ENCODE results near the gene PDIA2.
"Not testable (repeated sequence)": the region's sequence is repeated elsewhere in the genome, so short reads cannot be mapped to it uniquely, and the experiment has no call there.

The PDIA2 gene

DNA sequence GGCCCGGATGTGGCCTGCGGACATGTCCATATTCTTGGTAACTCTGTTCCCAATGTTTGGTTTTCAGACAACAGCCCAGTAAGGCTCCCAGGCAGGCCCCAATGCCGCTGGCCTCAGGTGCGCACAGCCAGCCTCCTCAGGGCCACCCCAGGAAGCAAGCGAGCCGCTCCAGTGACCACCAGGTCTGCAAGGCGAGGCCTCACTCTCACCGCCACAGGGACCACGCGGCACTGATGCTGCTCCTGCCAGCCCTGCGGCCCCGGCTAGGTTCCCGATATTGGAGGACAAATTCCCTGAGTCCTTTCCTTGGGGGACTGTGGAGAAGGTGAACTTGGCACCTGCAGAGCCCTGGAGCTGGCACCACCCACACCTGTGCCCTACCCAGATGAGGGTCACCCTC, 19.0 kb downstream of the PDIA2 start:
- DNase-seq: no peak

DNA sequence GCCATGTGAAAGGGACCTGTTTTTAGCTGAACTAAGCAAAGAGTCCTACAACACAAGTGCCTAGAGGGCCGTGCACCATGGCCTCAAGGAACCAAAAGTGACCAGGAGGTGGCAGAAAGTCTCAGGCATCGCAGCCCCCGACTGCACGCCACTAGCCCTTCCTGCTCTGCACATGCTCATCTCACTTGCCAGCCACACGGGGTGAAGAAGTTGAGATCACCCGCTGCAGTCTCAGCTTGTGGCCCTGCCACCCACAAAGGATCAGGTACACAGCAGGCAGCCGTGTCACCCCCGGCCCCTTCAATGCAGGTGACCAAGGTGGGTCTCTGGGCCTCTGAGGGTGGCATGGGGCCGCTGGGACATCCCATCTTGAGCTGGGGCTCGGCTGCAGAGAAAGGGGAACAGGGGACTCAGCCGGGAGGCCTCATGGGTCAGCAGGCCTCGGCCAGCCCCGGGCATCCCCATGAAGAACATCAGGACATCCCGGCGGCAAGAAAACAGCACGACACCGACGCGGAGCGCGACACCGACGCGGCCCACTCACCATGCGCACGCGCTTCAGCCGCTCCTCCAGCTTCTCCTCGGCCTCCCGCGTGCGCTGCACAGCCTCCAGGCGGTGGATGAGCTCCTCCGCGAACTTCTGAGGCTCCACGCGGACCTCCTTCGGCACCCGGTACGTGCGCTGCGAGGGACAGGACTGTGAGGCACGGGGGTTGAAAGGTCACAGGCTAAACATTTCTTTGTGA, 21.0 kb downstream of the PDIA2 start:
- DNase-seq: no peak

DNA sequence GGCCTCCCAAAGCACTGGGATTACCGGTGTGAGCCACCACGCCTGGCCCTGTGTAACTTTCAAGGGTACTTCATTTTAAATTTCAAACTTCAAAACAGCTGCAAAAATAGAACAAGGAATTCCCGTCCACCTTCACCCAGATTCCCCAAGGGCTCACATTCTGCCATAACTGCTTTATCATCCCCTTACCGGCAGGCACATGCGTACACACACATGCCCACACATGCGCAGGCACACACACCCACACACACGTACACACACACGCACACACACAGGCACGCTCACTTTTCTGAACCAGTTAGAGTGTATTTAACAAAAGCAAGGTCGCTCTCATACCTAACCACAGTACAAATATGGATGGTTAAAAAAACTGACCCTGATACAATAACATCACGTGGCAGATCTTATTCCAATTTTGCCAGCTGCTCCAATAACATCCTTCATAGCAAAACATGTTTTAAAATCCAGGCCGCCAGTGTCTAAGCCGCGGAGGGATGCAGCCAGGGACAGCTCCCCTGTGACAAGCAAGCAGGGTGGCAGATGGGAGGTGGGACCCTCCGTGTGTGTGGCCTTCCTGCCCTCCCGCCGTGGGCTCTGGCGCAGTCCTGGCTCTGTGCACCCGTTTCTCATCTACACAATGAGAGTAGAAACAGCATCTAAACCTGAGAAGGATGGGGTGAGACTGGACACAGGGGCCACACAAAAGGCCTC, 23.1 kb downstream of the PDIA2 start:
- no peak for DNase-seq

DNA sequence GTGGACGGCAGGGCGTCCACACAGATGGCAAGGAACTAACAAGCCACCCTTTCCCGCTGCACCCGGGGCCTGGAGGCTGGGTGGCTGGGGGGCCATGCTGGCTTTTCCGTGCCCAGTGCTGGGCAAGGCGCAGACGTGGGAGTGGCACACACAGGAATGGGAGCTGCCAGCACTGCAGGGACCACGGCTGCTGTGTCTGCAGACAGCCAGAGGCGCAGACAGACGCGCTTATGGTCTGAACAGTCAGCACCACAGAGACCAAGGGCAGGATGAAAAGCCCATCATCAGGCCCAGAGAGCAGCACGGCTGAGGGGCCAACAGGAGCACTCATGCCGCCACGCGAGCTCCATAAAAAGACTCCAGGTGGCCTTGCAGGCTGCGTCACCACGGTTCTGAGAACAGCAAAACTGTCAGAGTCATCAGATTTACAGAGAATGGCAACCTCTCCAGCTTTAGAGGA, 24.0 kb downstream of the PDIA2 start:
- no peak for DNase-seq

DNA sequence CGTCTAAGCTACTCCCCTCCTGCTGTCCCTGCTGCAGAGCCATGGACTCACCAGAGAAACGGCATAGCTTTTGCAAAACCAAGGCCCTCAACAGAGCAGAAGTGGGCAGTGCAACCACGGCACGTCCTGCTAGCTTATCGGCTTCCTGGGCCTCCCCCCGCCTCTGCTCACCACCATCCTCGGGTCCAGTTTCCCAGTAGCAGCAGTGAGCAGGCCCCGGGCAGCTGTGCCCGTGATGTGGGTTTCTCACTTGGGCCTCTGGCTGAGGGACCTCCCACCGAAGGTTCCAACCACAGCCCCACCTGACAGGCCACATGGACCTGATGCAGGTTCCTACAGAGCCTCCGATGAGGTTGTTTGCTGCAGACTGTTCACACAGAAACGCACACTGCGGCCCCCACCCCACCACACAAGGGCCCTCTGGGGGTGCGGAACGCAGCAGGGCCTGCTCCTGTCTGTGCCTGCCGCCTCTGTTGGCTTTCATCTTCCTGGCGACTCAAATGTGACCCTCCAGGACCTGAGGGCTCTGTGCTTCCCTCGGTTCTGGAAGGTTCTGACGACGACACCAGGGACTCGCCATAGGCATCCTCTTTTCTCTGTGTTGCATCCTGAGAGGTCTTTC, 24.8 kb downstream of the PDIA2 start:
- DNase-seq: no peak

DNA sequence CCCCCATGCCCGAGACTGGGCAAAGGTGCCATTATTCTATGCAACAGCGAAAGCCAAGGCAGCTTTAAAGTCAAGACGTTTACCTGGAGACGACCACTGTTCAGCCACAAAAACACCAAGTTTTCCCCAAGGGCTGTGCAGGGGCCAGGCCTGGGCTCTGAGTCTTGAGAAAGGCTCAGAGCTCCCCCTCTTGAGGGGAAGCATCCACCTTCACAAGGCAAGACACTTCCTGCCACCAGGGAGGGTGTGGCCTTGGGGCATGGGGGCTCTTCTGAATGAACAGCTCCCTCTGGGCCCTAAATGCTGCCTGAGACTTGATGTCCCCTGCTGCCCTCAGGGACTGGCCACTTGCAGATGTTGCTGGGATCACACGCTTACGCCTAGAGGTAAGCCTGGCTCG, 26.5 kb downstream of the PDIA2 start:
- DNase-seq: no peak

DNA sequence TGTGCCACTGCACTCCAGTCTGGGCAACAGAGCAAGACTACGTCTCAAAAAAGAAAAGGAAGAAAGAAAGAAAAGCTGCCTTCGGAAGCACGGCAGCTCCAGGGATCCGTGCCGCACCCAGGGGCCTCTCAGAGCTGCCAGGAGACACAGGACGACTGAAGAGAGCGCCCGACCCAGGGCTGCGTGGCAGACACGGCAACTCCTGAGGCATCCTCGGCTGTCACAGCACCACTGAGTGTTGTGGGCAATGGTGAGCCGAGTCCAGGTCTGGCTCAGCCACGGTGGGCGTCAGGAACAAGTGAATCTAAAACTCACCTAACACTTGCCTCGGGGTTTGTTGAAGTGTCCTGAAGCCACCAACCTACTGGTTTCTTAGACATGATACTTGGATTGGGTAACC, 28.8 kb downstream of the PDIA2 start:
- no peak for DNase-seq

DNA sequence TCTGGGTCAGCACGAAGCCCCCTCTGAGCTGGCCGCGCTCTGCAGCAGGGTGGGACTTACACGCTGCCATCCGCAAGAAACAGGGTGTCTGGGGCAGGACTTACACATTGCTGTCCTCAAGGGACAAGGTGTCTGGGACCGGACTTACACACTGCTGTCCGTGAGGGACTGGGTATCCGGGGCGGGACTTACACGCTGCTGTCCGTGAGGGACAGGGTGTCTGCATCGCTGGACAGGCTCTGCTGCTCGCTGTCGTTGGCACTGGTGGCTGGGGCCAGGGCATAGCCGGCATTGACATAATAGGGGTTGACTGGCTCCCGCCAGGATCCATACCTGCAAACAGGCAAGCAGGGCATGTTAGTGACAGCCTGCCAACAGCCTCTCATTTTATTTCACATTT, 31.4 kb downstream of the PDIA2 start:
- no peak for DNase-seq

DNA sequence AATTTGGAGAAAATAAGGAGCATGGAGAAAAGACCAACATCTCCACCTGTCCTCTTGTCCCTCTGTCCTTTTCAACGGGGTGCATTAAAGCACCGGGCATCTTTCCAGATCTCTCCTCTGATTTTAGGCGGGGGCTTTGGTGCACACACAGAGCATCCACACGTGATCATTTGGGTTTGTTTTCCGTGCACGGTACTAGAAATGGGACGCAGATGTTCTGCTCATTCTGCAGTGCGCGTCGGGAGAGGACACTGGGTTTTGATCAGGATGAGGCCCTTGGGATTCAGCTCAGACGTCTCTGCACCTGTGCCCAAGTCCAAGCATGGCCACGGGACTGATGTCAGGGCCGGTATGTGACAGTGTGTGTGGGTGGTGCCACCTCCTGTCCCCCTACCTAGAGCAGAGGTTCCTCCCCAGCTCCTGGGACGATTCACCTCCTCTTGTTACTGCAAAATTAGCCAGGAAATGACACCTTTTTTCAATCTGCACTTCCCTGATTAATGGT, 31.9 kb downstream of the PDIA2 start:
- no peak for DNase-seq

DNA sequence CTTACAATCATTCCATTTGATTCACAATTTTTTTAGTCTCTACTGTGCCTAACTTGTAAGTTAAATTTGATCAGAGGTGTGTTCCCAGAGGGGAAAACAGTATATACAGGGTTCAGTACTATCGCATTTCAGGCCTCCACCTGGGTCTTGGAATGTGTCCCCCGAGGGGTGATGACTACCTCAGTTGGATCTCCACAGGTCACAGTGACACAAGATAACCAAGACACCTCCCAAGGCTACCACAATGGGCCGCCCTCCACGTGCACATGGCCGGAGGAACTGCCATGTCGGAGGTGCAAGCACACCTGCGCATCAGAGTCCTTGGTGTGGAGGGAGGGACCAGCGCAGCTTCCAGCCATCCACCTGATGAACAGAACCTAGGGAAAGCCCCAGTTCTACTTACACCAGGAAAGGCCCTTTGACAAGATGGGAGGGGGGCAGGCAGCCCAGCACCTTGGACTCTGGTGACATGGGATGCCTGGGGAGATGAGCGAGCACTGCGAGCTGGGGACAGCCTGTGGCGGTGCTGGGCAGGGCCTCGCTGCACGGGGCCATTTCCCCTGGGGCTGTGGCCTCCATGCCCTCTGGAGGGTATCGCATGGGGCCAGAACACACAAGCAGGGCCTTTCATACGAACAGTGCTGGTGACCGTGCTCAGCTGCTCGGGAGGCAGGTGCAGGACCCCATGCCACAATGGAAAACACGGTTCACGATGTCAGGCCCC, 33.9 kb downstream of the PDIA2 start:
- DNase-seq: no peak

DNA sequence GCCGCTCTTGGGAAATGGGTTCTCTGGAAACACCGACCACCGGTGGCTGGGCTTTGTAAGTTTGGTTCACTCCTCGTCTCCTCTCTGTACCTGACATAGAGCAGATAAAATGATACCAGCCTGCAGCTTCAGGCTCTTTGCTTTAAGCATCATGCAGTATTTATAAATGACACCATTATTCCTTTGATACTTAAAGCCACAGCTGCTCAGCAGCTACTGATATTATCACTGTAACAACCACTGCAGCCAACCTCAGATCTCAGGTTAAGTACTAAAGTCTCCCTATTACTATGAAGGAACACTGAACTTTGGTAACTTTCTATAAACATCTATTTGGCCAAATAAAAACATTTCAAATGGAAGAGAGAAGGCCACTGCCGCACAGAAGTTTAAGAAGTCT, 34.6 kb downstream of the PDIA2 start:
- DNase-seq: no peak

DNA sequence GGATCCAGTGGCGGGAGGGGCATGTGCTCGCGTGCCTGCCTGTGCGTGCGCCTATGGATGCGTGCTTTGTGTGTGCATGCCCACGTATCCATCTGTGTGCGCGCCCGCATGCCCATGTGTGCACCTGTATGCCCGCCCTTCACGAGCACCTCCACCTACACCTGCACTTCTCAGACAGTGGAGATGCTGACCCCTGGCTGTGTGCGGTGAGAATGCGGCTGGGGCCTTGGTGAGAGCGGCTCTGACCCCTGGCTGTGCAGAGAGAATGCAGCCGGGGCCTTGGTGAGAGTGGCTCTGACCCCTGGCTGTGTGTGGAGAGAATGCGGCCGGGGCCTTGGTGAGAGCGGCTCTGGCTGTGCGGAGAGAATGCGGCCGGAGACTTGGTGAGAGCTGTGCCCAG, 35.7 kb downstream of the PDIA2 start:
- no peak for DNase-seq

DNA sequence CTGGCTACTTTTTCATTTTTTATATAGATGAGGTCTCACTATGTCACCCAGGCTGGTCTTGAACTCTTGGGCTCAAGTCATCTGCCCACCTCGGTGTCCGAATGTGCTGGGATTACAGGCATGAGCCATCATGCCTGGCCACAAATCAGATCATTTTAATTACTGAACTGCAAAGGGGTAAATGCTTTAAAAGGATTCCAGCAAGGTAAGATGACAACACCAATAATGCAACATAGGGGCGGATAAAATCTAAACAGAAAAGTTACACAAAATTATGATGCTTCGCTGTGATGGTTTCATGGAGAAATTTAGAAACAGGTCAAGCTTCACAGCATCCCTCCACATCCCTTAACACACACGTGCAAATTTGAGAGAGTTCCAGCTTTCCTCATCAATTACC, 37.2 kb downstream of the PDIA2 start:
- no peak for DNase-seq

DNA sequence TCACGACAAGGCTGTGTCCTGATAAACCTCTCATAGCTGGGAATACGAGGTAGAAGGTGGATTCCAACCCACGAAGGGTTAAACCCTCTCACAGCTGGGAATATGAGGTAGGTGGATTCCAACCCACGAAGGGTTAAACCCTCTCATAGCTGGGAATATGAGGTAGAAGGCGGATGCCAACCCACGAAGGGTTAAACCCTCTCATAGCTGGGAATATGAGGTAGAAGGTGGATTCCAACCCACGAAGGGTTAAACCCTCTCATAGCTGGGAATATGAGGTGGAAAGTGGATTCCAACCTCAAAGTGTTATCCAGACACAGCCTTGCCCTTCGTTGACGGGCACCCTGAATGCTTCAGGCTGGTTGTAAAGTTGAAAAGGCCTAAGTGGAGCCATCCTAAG, 38.6 kb downstream of the PDIA2 start:
- DNase-seq: no peak

DNA sequence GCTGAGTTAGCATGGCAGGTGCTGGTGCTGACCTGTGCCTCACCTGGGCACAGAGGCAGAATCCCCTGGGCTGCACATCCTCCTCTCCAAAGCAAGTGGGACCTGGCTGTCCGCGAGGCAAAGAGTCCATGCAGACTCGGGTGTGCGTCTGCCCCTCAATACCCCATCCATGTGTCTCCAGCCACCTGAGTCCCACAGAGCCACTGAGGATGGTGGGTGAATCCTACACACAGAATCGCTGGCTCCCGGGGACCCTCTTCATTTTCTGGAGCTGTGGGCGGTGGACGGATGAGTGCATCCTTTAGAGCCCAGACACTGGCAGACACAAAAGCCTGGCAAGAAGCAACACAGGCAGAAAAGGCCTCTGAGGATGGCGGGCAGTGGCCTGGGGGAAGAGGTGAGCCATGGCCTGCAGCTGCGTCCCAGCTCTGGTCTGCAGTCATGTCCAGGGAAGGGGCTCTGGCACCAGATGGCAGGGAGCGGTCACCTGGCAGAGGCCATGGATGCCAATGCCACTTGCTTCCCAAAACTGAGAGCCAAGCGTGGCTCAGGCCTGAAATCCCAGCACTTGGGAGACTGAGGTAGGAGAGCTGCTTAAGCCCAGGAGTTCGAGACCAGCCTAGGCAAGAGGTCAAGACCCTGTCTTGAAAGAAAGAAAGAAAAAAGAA, 39.6 kb downstream of the PDIA2 start:
- DNase-seq: no peak

DNA sequence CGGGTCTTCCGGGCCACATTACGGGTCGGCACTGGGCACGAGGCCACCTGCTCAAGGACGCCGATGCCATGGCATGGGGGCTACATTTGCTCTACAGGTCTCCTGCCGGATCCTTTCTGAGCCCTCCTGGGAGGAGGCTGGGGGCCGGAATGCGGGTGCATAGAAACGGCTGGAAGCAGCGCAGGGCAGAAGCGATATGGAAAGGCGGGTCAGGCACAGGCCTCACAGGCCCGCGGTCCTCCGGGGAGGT, 41.2 kb downstream of the PDIA2 start:
- DNase-seq: no peak

DNA sequence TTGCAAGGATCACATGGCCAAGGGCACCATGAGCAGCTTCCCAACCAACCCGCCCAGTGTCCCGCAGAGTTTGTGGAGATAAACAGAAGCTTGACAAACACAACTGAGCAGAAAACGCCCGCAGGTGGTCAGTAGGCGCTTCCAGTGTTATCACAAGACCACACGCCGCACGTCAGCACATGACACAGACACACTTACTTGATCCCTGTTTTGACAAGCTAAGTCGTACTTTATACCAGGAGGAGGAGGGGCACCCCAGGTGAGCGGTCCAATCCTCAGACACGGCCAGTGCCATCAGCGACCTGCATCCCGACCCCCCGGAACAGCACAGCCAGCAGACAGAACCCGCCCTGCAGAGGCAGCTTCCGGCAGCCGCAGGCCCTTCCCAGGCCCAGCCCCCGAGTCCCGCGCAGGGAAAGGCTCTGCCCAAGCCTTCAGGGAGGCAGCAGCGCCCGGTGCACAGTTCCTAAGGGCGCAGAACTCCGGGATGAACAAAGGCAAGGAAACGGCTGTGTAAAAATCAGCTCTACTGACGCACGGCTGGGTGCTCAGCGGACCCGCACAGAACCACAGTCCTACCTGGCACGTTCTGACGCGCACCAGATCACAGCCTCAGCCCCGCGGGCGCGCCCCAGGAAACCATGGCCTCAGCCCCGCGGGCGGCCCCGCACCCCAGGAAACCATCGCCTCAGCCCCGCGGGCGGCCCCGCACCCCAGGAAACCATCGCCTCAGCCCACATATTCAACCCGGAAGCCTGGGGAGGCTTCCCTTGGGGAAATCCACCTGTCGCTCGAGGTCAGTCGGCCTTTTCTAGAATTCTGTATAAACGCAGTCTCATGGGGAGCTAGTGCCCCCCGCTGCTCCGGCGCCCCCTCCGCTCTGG, 41.7 kb downstream of the PDIA2 start:
- peak; percentile 3 for DNase-seq

DNA sequence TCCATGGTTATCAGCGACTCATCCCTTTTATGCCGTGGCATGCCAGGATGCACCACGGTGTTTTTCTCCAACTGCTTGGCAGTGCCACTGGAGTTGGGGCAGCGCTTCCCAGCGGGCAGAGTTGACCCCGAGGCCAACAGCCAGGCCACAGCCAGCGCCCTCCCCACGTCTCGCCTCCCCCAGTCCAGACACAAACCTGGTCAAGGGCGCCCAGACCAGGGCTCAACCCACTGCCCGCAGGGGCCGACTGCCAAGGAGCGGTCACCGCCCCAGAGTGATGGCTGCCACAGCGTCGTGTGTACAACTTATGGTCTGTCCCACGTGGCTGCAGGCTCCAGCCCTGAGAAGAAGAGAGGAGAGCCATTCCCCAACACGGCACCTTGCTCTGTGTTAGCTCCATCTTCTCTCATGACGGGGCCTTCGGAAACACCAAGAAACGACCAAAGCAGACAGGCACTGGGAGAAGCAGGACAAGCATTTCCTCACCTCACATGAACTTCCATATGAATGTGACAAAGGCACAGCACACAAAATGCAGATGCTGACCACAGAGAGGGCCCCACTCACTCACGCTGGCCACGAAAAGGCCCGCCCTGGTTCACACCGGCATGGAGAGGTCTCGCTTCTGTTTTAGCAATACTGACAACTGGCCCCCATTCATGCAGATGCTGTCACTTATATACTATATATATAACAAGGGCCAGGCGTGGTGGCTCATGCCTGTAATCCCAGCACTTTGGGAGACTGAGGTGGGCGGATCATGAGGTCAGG, 42.6 kb downstream of the PDIA2 start:
- DNase-seq: no peak

DNA sequence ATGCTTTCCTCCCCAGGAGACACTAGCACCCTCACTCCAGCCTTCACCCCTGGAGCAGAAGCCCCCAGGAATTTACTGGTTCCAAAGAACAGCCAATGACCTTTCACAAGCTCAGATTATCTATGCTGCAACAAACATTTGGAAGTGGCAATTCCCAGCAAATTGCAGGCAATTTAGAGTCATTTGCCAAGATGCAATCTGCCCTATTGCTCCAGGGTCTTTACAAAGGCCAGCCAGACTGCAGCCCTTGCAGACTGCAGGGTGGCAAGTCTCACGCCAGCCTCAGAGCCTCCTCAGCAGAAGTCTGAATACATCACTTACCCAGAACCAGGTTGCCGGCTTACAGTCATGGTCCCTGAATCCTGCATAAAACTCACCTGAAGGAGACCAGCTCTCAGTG, 47.8 kb downstream of the PDIA2 start:
- DNase-seq: no peak

DNA sequence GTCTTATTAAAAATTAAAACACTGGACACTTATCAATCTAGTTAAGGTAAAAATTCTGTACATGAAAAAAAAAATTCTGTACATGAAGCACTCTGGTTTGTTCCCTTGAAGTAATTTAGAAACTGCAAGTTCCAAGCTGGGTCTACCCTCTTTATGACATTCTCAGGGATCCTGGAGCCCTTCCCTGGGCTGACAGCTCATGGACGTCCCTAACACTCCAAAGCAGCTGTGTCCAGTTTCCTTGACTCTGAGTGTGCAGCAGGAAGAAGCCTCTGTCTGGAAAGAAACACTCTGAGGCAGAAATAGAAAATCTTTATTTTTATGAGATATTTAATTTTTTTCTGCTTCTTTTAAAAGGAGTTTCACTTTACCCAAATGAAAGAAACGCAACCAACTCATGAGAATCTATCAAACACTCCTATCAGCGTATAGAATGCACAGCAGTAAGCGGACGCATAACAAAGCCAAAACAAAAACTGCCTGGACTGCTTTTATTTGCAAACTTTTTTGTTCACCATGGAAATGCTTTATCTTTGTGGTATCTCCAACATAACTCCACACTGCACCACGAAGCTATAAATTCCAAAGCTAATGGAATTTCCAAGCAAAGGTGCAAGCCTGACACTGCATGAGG, 48.3 kb downstream of the PDIA2 start:
- not testable (repeated sequence) for DNase-seq
